PC-3 (cell line): Measurements from ENCODE around the gene TGM3. TPM values are rescaled to one million over a fixed set of nuclear protein-coding genes. Genes with fewer than 3 reads are reported as not detected.

Experiments
- ATAC-seq: fragments of 200-7000 bp; cut with Tn5 transposase; 2 replicates; pipeline ENCODE4 v1.9.1; 2020; ENCODE audit warnings: mild to moderate bottlenecking, moderate library complexity
- BruUV-seq: library from RNA; stranded (reverse); fragments of 400-500 nt; replicated peaks from 2 replicates; lab custom pipeline; 2021; lab: Mats Ljungman, UMichigan
- CTCF ChIA-PET: fragments of 300-600 bp; sonication (Branson Sonifier 250); formaldehyde crosslinking; loops from one replicate; lab custom pipeline; 2022; ENCODE audit warnings: antibody characterized with exemption; lab: Charles Lee
- POLR2A ChIA-PET: fragments of 300-600 bp; sonication (Branson Sonifier 250); formaldehyde crosslinking; loops from one replicate; lab custom pipeline; 2022; ENCODE audit warnings: antibody characterized with exemption; ENCODE audit not compliant: unreplicated experiment; lab: Charles Lee
- DNase-seq: peaks from one replicate; pipeline ENCODE4 v3.0.0-alpha.2; 2015
- H2AFZ ChIP-seq: fragments of 300-600 bp; sonication (generic); 2 replicates; pipeline ENCODE4 v1.6.0; 2016; ENCODE audit warnings: antibody characterized with exemption, low read length
- H3F3A ChIP-seq: fragments of 300-600 bp; sonication (generic); one replicate; pipeline ENCODE4 v1.6.0; 2017; ENCODE audit warnings: antibody characterized with exemption, low read length, control low read depth, mild to moderate bottlenecking; ENCODE audit not compliant: unreplicated experiment
- H3K27ac ChIP-seq: fragments of 300-600 bp; sonication (generic); 2 replicates; pipeline ENCODE4 v1.5.1; 2016; ENCODE audit warnings: mild to moderate bottlenecking, low read length
- H3K27me3 ChIP-seq: fragments of 300-600 bp; sonication (generic); 2 replicates; pipeline ENCODE4 v1.6.1; 2016; ENCODE audit warnings: low read length, mixed read lengths
- H3K36me3 ChIP-seq: fragments of 300-600 bp; sonication (generic); 2 replicates; pipeline ENCODE4 v1.6.1; 2016; ENCODE audit warnings: low read depth, mixed run types, low read length, mixed read lengths
- H3K4me1 ChIP-seq: fragments of 300-600 bp; sonication (generic); 2 replicates; pipeline ENCODE4 v1.5.1; 2016; ENCODE audit warnings: low read length; ENCODE audit not compliant: insufficient read depth
- H3K4me2 ChIP-seq: fragments of 300-600 bp; sonication (generic); 2 replicates; pipeline ENCODE4 v1.6.0; 2016; ENCODE audit warnings: low read length
- H3K4me3 ChIP-seq: fragments of 300-600 bp; sonication (generic); 2 replicates; pipeline ENCODE4 v1.5.1; 2016; ENCODE audit warnings: mild to moderate bottlenecking, low read length, mixed read lengths
- H3K79me2 ChIP-seq: fragments of 300-600 bp; sonication (generic); 2 replicates; pipeline ENCODE4 v1.6.1; 2017; ENCODE audit warnings: low read length, mixed read lengths
- H3K9ac ChIP-seq: fragments of 300-600 bp; sonication (generic); 2 replicates; pipeline ENCODE4 v1.6.0; 2016; ENCODE audit warnings: mild to moderate bottlenecking, low read length
- H3K9me2 ChIP-seq: fragments of 300-600 bp; sonication (generic); replicated peaks from 2 replicates; pipeline ENCODE4 v1.6.1; 2016; ENCODE audit warnings: mixed run types, low read length, mixed read lengths
- H3K9me3 ChIP-seq: fragments of 300-600 bp; sonication (generic); 2 replicates; pipeline ENCODE4 v1.6.1; 2016; ENCODE audit warnings: low read length, mixed read lengths
- H4K20me1 ChIP-seq: fragments of 300-600 bp; sonication (generic); 2 replicates; pipeline ENCODE4 v1.6.1; 2016; ENCODE audit warnings: low read length, mixed read lengths
- EZH2 ChIP-seq: fragments of 300-600 bp; sonication (generic); IDR thresholded peaks from one replicate; pipeline ENCODE4 v1.6.1; 2017; ENCODE audit warnings: antibody characterized with exemption, mild to moderate bottlenecking, low read length; ENCODE audit not compliant: unreplicated experiment
- EZH2phosphoT487 ChIP-seq: fragments of 300-600 bp; sonication (generic); IDR thresholded peaks from 2 replicates; pipeline ENCODE4 v1.6.1; 2018; ENCODE audit warnings: mild to moderate bottlenecking, antibody characterized with exemption, low read length, borderline replicate concordance
- intact Hi-C: fragments of 100-400 bp; cut with micrococcal nuclease; formaldehyde crosslinking; loops from 2 replicates; pipeline ENCODE4 v1.9.0; 2023
- total RNA-seq: library from RNA; depleted of rRNA; stranded (reverse); fragments of >200 nt; gene quantifications from 2 replicates; pipeline ENCODE4 v1.2.3, GENCODE V29; 2014
- TF ChIP-seq, protein P1 (sequence below): fragments of 300-600 bp; sonication (generic); conservative IDR thresholded peaks from 2 replicates; pipeline ENCODE4 v1.5.1; 2017; ENCODE audit warnings: antibody characterized with exemption, low read depth, mild to moderate bottlenecking, low read length

The TGM3 gene
- total RNA-seq, 1 experiment from 2014 or later: not detected

GRCh38 chr20:2305946-2306345 is 10.1 kb downstream of the TGM3 start:
- H3K9me2 ChIP-seq: no peaks in the 10 kb centered on the region
- H3K9ac ChIP-seq: no peak overlapping the region
- peak; percentile 36 for DNase-seq
- H3K9me3 ChIP-seq: no peaks in the 10 kb centered on the region
- intact Hi-C loops: no loop called here
- H3F3A ChIP-seq: no peaks in the 10 kb centered on the region
- TF ChIP-seq EZH2phosphoT487 (no peak), EZH2 (no peak)
- TF ChIP-seq, protein P1, sequence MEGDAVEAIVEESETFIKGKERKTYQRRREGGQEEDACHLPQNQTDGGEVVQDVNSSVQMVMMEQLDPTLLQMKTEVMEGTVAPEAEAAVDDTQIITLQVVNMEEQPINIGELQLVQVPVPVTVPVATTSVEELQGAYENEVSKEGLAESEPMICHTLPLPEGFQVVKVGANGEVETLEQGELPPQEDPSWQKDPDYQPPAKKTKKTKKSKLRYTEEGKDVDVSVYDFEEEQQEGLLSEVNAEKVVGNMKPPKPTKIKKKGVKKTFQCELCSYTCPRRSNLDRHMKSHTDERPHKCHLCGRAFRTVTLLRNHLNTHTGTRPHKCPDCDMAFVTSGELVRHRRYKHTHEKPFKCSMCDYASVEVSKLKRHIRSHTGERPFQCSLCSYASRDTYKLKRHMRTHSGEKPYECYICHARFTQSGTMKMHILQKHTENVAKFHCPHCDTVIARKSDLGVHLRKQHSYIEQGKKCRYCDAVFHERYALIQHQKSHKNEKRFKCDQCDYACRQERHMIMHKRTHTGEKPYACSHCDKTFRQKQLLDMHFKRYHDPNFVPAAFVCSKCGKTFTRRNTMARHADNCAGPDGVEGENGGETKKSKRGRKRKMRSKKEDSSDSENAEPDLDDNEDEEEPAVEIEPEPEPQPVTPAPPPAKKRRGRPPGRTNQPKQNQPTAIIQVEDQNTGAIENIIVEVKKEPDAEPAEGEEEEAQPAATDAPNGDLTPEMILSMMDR: no peak
- no peaks in the 10 kb centered on the region for H3K36me3 ChIP-seq
- H3K4me1 ChIP-seq: peaks cover 5% of the 10 kb centered on the region
- ChIA-PET POLR2A (no interaction called here), CTCF (no interaction called here)
- no peak overlapping the region for H3K4me2 ChIP-seq
- no peaks in the 10 kb centered on the region for H3K79me2 ChIP-seq
- no peak overlapping the region for H3K27ac ChIP-seq
- H3K27me3 ChIP-seq: peaks cover 34% of the 10 kb centered on the region
- no peak overlapping the region for H3K4me3 ChIP-seq
- ATAC-seq: peak; percentile 64
- BruUV-seq: no TSS peak
- H4K20me1 ChIP-seq: no peaks in the 10 kb centered on the region
- H2AFZ ChIP-seq: no peak overlapping the region

GRCh38 chr20:2307136-2307535 is 11.3 kb downstream of the TGM3 start:
- CTCF ChIA-PET: no interaction called here
- POLR2A ChIA-PET: no interaction called here

DNA sequence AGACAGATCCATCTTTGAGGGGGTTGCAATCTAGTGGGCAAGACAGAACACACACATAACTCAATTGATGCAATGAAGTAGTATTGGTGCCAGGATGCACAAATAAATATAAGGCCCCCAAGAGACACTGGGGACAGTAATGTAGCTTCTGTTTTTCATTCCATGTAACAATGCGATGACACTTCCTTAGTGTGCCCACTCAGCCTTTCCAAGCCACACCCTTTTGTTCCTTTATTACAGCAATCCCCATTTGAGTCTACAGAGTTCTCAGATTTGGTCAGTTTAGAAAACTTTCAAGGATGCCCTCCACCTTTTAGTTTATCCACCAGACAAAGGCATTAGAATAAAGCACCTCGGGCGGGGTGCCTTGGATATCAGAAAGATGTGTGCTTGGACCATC is 15.5 kb downstream of the TGM3 start:
- ChIA-PET POLR2A (no interaction called here), CTCF (no interaction called here)
- Histone ChIP-seq H3K4me2 (no peak overlapping the region), H3K9me2 (no peaks in the 10 kb centered on the region), H3K27me3 (peaks cover 42% of the 10 kb centered on the region), H3K27ac (no peak overlapping the region), H3K4me3 (no peak overlapping the region), H2AFZ (no peak overlapping the region), H3K4me1 (no peaks in the 10 kb centered on the region; the same call in 1 of the 2 replicates), H3K9me3 (no peaks in the 10 kb centered on the region), H3F3A (no peaks in the 10 kb centered on the region), H4K20me1 (no peaks in the 10 kb centered on the region), H3K36me3 (no peaks in the 10 kb centered on the region), H3K79me2 (no peaks in the 10 kb centered on the region), H3K9ac (no peak overlapping the region)
- TF ChIP-seq EZH2 (no peak), EZH2phosphoT487 (no peak)
- TF ChIP-seq, protein P1: no peak
- BruUV-seq: no TSS peak
- intact Hi-C loops: no loop called here
- no peak for DNase-seq
- ATAC-seq: no peak

More at GRCh38 chr20:2307136-2307535, 11.3 kb downstream of the TGM3 start:
- intact Hi-C loops: no loop called here
- no peak overlapping the region for H3K4me2 ChIP-seq
- BruUV-seq: no TSS peak
- peaks cover 45% of the 10 kb centered on the region for H3K27me3 ChIP-seq
- H3K36me3 ChIP-seq: no peaks in the 10 kb centered on the region
- no peak for ATAC-seq
- H3K9me3 ChIP-seq: no peaks in the 10 kb centered on the region
- no peak overlapping the region for H3K27ac ChIP-seq
- peaks cover 5% of the 10 kb centered on the region for H3K4me1 ChIP-seq
- no peak overlapping the region for H3K4me3 ChIP-seq
- H3F3A ChIP-seq: no peaks in the 10 kb centered on the region
- no peaks in the 10 kb centered on the region for H4K20me1 ChIP-seq
- H3K79me2 ChIP-seq: no peaks in the 10 kb centered on the region
- no peak overlapping the region for H2AFZ ChIP-seq
- TF ChIP-seq EZH2phosphoT487 (no peak), EZH2 (no peak)
- TF ChIP-seq, protein P1: no peak
- DNase-seq: no peak
- no peak overlapping the region for H3K9ac ChIP-seq
- H3K9me2 ChIP-seq: no peaks in the 10 kb centered on the region
